K562 (cell line): ENCODE results near the gene XRN2. TPM values are rescaled to one million over a fixed set of nuclear protein-coding genes. Genes with fewer than 3 reads are reported as not detected.

ENCODE experiments used
- ATAC-seq: fragments of 200-7000 bp; cut with Tn5 transposase; 3 replicates; pipeline ENCODE4 v1.9.1; 2020; ENCODE audit warnings: moderate library complexity
- BruUV-seq: library from RNA; stranded (reverse); fragments of 400-500 nt; replicated peaks from 2 replicates; lab custom pipeline; 2021; lab: Mats Ljungman, UMichigan
- CTCF ChIA-PET: fragments of 300-600 bp; formaldehyde crosslinking; extraction: SDS; loops from one replicate; lab custom pipeline; 2021; ENCODE audit warnings: low intra/inter-chr PET ratio; lab: Yijun Ruan, JAX
- POLR2A ChIA-PET: fragments of 300-600, 350-650 bp; sonication (Branson Sonifier 250); formaldehyde crosslinking; extraction: SDS; loops from one replicate; lab custom pipeline; 2021; ENCODE audit warnings: antibody characterized with exemption, inconsistent platforms; lab: Yijun Ruan, JAX
- DNase-seq, 4 experiments: peaks; one replicate each; pipeline versions ENCODE4 v3.0.0 to v3.0.0-alpha.2; 2011 to 2018; ENCODE audit warnings: low spot score in 3 of 4, mixed read lengths in 3 of 4; ENCODE audit errors: extremely low read depth in 1 of 4
- FAIRE-seq: peaks from 2 replicates; lab custom pipeline; 2011; peaks lifted over from hg19 to GRCh38; lab: Jason Lieb, UNC
- H2AFZ ChIP-seq: 2 replicates; pipeline ENCODE4 v1.6.0; 2011; ENCODE audit warnings: low read depth, low read length, control low read depth, inconsistent platforms
- H3K27ac ChIP-seq: fragments of 200-600 bp; 3 replicates; pipeline ENCODE4 v1.8.0; 2011; ENCODE audit warnings: low read depth, mild to moderate bottlenecking, control low read depth, inconsistent platforms, low read length, moderate library complexity, mixed read lengths; ENCODE audit errors: extremely low read depth
- H3K27me3 ChIP-seq, 2 experiments: fragments of 300-600 bp in 1 of 2; 2 replicates in 1 of 2; 3 replicates in 1 of 2; pipeline versions ENCODE4 v1.6.0 to v1.8.0; 2011; ENCODE audit warnings: inconsistent platforms in 2 of 2, low read length in 2 of 2, mild to moderate bottlenecking in 1 of 2, mixed read lengths in 1 of 2, moderate library complexity in 1 of 2; ENCODE audit not compliant: control insufficient read depth in 2 of 2, insufficient read depth in 2 of 2
- H3K36me3 ChIP-seq: fragments of 300-600 bp; 3 replicates; pipeline ENCODE4 v1.8.0; 2011; ENCODE audit warnings: mild to moderate bottlenecking, low read length, inconsistent platforms; ENCODE audit not compliant: control insufficient read depth, insufficient read depth
- H3K4me1 ChIP-seq, 2 experiments: fragments of 200-600 bp in 1 of 2; replicated peaks in 1 of 2; 2 replicates in 1 of 2; 3 replicates in 1 of 2; pipeline versions ENCODE4 v1.5.1 to v1.8.0; 2011; ENCODE audit warnings: inconsistent platforms in 2 of 2, low read length in 2 of 2, mild to moderate bottlenecking in 1 of 2, mixed read lengths in 1 of 2, moderate library complexity in 1 of 2; ENCODE audit not compliant: control insufficient read depth in 2 of 2, insufficient read depth in 2 of 2
- H3K4me2 ChIP-seq: 2 replicates; pipeline ENCODE4 v1.6.1; 2011; ENCODE audit warnings: low read length, control low read depth, inconsistent platforms, mixed read lengths; ENCODE audit not compliant: insufficient read depth
- H3K4me3 ChIP-seq: fragments of 200-600 bp; sonication (generic), shearing (Covaris generic); 2 replicates; pipeline ENCODE4 v1.5.1; 2016; ENCODE audit warnings: control low read depth, inconsistent platforms
- H3K79me2 ChIP-seq: fragments of 200-600 bp; 3 replicates; pipeline ENCODE4 v1.8.0; 2011; ENCODE audit warnings: low read length, inconsistent platforms; ENCODE audit not compliant: control insufficient read depth, insufficient read depth
- H3K9ac ChIP-seq, 2 experiments: 2 replicates each; pipeline versions ENCODE4 v1.6.0 to v1.6.1; 2011; ENCODE audit warnings: low read depth in 2 of 2, low read length in 2 of 2, control low read depth in 1 of 2, inconsistent platforms in 1 of 2, mild to moderate bottlenecking in 1 of 2, mixed read lengths in 1 of 2; ENCODE audit not compliant: insufficient read depth in 1 of 2
- H3K9me1 ChIP-seq: one replicate; pipeline ENCODE4 v1.6.0; 2011; ENCODE audit warnings: inconsistent platforms, mild to moderate bottlenecking, low read length, moderate library complexity; ENCODE audit not compliant: control insufficient read depth, insufficient read depth
- H3K9me3 ChIP-seq: replicated peaks from 2 replicates; pipeline ENCODE4 v1.5.1; 2011; ENCODE audit warnings: low read depth, low read length, inconsistent platforms; ENCODE audit not compliant: control insufficient read depth, insufficient read depth
- H4K20me1 ChIP-seq: replicated peaks from 2 replicates; pipeline ENCODE4 v1.6.1; 2011; ENCODE audit warnings: low read length, inconsistent platforms, mixed read lengths; ENCODE audit not compliant: control insufficient read depth, insufficient read depth
- ATF3 ChIP-seq, 2 experiments: fragments of 450-650 bp in 1 of 2; sonication (generic) in 1 of 2; formaldehyde crosslinking in 1 of 2; IDR thresholded peaks in 1 of 2; conservative IDR thresholded peaks in 1 of 2; 2 replicates each; pipeline versions ENCODE4 v1.6.1 to v1.8.1; 2016 to 2023; ENCODE audit warnings: mild to moderate bottlenecking in 2 of 2, moderate library complexity in 2 of 2, inconsistent platforms in 1 of 2, missing genetic modification reagents in 1 of 2
- MEIS2 ChIP-seq: fragments of 450-650 bp; IDR thresholded peaks from 2 replicates; pipeline ENCODE4 v1.6.1; 2014; ENCODE audit warnings: mild to moderate bottlenecking; ENCODE audit not compliant: partially characterized antibody
- NR2C2 ChIP-seq, 2 experiments: fragments of 200-800 bp in 1 of 2; sonication (Bioruptor generic) in 1 of 2; sonication (generic) in 1 of 2; formaldehyde crosslinking in 1 of 2; IDR thresholded peaks; 2 replicates each; pipeline versions ENCODE4 v1.6.1 to v1.8.0; 2016 to 2022; ENCODE audit warnings: mild to moderate bottlenecking in 1 of 2, missing compliant biosample characterization in 1 of 2, missing genetic modification characterization in 1 of 2, missing genetic modification reagents in 1 of 2
- ZNF780A ChIP-seq: fragments of 250-450 bp; sonication (Bioruptor Pico); IDR thresholded peaks from 2 replicates; pipeline ENCODE4 v1.5.0; 2021; ENCODE audit warnings: mild to moderate bottlenecking
- WGBS: fragments of 100-300 bp; shearing (Covaris generic); methylation state at CpG from one replicate; pipeline ENCODE4 v1.1.6; 2016; ENCODE audit warnings: low coverage, mixed read lengths; ENCODE audit not compliant: insufficient coverage; ENCODE audit errors: missing lambda C conversion rate; 5-methylcytosine and 5-hydroxymethylcytosine counted together
- in situ Hi-C: fragments of 300-500 bp; cut with MboI; formaldehyde crosslinking; loops from 4 replicates; pipeline ENCODE4 v1.15.0; 2018; ENCODE audit warnings: inconsistent platforms, mixed read lengths
- intact Hi-C: fragments of 100-400 bp; cut with micrococcal nuclease; formaldehyde crosslinking; loops from 2 replicates; pipeline ENCODE4 v1.14.2; 2022
- polyA plus RNA-seq, 8 experiments: library from polyadenylated mRNA; depleted of rRNA in 4 of 8; stranded (reverse) in 5 of 8; unstranded in 3 of 8; fragments of >200 nt; fragmentation: Nextera tagmentation in 2 of 8; fragmentation: Illumina TruSeq in 1 of 8; extraction: Ambion mirVana in 2 of 8; extraction: Trizol in 1 of 8; gene quantifications; 2 replicates each; pipeline versions ENCODE4 v1.2.1 to v1.2.3, GENCODE V29; 2011 to 2014; ENCODE audit warnings: inconsistent platforms in 1 of 8, missing spikeins in 1 of 8
- total RNA-seq, 7 experiments: library from RNA; depleted of rRNA in 6 of 7; stranded (reverse); fragments of >200 nt in 6 of 7; fragmentation: Illumina TruSeq in 2 of 7; extraction: Trizol in 2 of 7; gene quantifications; 2 replicates each; pipeline versions ENCODE4 v1.2.1 to v1.2.3, GENCODE V29; 2011 to 2021; ENCODE audit warnings: low replicate concordance in 1 of 7

The XRN2 gene
- total and polyA plus RNA-seq, 9 of the 15 experiments (the other 6 are each of a cell fraction or from before 2014, with no cell fraction given): 41.8 to 67.3 (median 51.4) TPM

GRCh38 chr20:21372016-21372415 lies 68.9 kb downstream of the XRN2 start (continued):
- TF ChIP-seq ATF3 (IDR thresholded peaks at IDR 0.05) (no peak), ATF3 (CRISPR knock-in tag; conservative IDR thresholded peaks at IDR 0.05) (no peak), NR2C2 (CRISPR knock-in tag; IDR thresholded peaks at IDR 0.05) (no peak), NR2C2 (tag; IDR thresholded peaks at IDR 0.05) (no peak)

GRCh38 chr20:21373436-21373835 lies 70.3 kb downstream of the XRN2 start:
- peaks cover 9% of the 10 kb centered on the region; the same call in 2 of the 3 replicates for H3K79me2 ChIP-seq
- H3K9me3 ChIP-seq: no peaks in the 10 kb centered on the region; the same call in 1 of the 2 replicates
- FAIRE-seq: no peak

More at GRCh38 chr20:21373436-21373835, 70.3 kb downstream of the XRN2 start:
- Histone ChIP-seq H3K9me1 (no peaks in the 10 kb centered on the region), H3K27me3 (no peaks in the 10 kb centered on the region), H3K27ac (no peak overlapping the region), H3K9ac (no peak overlapping the region), H3K4me3 (no peak overlapping the region), H3K4me1 (no peaks in the 10 kb centered on the region), H3K36me3 (peaks cover 27% of the 10 kb centered on the region), H2AFZ (no peak overlapping the region), H4K20me1 (no peaks in the 10 kb centered on the region), H3K4me2 (no peak overlapping the region)
- TF ChIP-seq MEIS2 (no peak), ZNF780A (CRISPR knock-in tag) (no peak)
- DNase-seq (no peak), ATAC-seq (no peak)
- ChIA-PET POLR2A (no interaction called here), CTCF (no interaction called here)
- in situ Hi-C loops (no loop called here), intact Hi-C loops (no loop called here)
- 88% methylated on average over 1 of the region's 1 CpG for WGBS
- no TSS peak for BruUV-seq
